ENCODE measurements around the gene JPH3.

- TF ChIP-seq GATA2 (IDR thresholded peaks at IDR 0.05; ENCODE audit: low read depth, low read length) (no peak), GATA3 (IDR thresholded peaks at IDR 0.05; ENCODE audit: low read depth, low read length) (no peak)
Observed at GRCh38 chr16:87692176-87692575, 89.9 kb downstream of the JPH3 start.

Data from SH-SY5Y (cell line).